OCI-LY7 (cell line): ENCODE results near the gene PDZRN3.

Source experiments
- EZH2phosphoT487 ChIP-seq: fragments of 200-600 bp; sonication (generic); IDR thresholded peaks from 2 replicates; pipeline ENCODE4 v1.6.1; 2018; ENCODE audit warnings: low read depth, borderline replicate concordance, mild to moderate bottlenecking, mixed run types, antibody characterized with exemption, low read length, moderate library complexity, mixed read lengths
- TF ChIP-seq, protein P1 (sequence below): fragments of 200-600 bp; sonication (generic); conservative IDR thresholded peaks from 2 replicates; pipeline ENCODE4 v1.5.1; 2014; ENCODE audit warnings: mild to moderate bottlenecking, antibody characterized with exemption, low read length, moderate library complexity, mixed read lengths

DNA sequence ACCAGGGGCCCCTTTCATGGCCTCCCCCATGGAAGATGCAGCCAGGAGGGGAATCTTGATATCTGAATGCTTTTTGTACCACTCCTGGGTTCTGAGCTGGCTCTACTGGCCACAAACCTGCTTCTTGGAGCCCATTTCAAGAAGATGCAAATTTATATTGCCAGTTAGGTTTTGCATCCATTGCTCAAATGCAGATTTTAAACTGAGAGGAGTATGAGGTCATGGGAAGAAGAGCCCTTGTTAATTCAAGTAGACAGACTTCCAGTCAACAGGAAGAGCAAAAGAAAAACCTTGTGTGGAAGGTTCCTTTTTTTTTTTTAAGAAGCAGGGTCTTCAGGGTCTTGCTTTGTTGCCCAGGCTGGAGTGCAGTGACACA, 133.5 kb downstream of the PDZRN3 start:
- TF ChIP-seq, protein P1, sequence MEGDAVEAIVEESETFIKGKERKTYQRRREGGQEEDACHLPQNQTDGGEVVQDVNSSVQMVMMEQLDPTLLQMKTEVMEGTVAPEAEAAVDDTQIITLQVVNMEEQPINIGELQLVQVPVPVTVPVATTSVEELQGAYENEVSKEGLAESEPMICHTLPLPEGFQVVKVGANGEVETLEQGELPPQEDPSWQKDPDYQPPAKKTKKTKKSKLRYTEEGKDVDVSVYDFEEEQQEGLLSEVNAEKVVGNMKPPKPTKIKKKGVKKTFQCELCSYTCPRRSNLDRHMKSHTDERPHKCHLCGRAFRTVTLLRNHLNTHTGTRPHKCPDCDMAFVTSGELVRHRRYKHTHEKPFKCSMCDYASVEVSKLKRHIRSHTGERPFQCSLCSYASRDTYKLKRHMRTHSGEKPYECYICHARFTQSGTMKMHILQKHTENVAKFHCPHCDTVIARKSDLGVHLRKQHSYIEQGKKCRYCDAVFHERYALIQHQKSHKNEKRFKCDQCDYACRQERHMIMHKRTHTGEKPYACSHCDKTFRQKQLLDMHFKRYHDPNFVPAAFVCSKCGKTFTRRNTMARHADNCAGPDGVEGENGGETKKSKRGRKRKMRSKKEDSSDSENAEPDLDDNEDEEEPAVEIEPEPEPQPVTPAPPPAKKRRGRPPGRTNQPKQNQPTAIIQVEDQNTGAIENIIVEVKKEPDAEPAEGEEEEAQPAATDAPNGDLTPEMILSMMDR: no peak
- TF ChIP-seq EZH2phosphoT487: no peak
